GM19193 (cell line): ENCODE results near the gene KLF3.

ENCODE experiments used
- POLR2A ChIP-seq: IDR thresholded peaks from 4 replicates; pipeline ENCODE4 v1.6.1; 2011; ENCODE audit not compliant: insufficient read depth, insufficient read length; ENCODE audit errors: extremely low read depth

The KLF3 gene

GRCh38 chr4:38695809-38696208 is 31.8 kb downstream of the KLF3 start:
- TF ChIP-seq POLR2A, result no peak

GRCh38 chr4:38696697-38697096 is 32.7 kb downstream of the KLF3 start:
- no peak for TF ChIP-seq POLR2A

- TF ChIP-seq POLR2A, result no peak
These were observed 34.2 kb downstream of the KLF3 start for GRCh38 chr4:38698176-38698575.

GRCh38 chr4:38699112-38699511 is 35.1 kb downstream of the KLF3 start:
- TF ChIP-seq POLR2A, result no peak

GRCh38 chr4:38703635-38704034 is 39.6 kb downstream of the KLF3 start:
- TF ChIP-seq POLR2A, result no peak

GRCh38 chr4:38704622-38705154 is 40.7 kb downstream of the KLF3 start:
- no peak for TF ChIP-seq POLR2A

GRCh38 chr4:38706301-38706700 is 42.3 kb downstream of the KLF3 start:
- no peak for TF ChIP-seq POLR2A

GRCh38 chr4:38710053-38710452 is 46.1 kb downstream of the KLF3 start:
- no peak for TF ChIP-seq POLR2A

- TF ChIP-seq POLR2A, result no peak
These were observed 47.1 kb downstream of the KLF3 start for GRCh38 chr4:38711066-38711465.

- TF ChIP-seq POLR2A, result no peak
These were observed 51.1 kb downstream of the KLF3 start for GRCh38 chr4:38715050-38715449.

- TF ChIP-seq POLR2A, result no peak
These were observed 52.3 kb downstream of the KLF3 start for GRCh38 chr4:38716256-38716655.

GRCh38 chr4:38717604-38718003 is 53.6 kb downstream of the KLF3 start:
- TF ChIP-seq POLR2A, result no peak

GRCh38 chr4:38723114-38723513 is 59.1 kb downstream of the KLF3 start:
- TF ChIP-seq POLR2A, result no peak

- no peak for TF ChIP-seq POLR2A
These were observed 59.9 kb downstream of the KLF3 start for GRCh38 chr4:38723726-38724474.

- TF ChIP-seq POLR2A, result no peak
These were observed 60.4 kb downstream of the KLF3 start for GRCh38 chr4:38724475-38724808.

- no peak for TF ChIP-seq POLR2A
These were observed 64.7 kb downstream of the KLF3 start for GRCh38 chr4:38728631-38729141.

- TF ChIP-seq POLR2A, result no peak
These were observed 66.5 kb downstream of the KLF3 start for GRCh38 chr4:38730493-38730829.

GRCh38 chr4:38730830-38731646 is 67.0 kb downstream of the KLF3 start:
- TF ChIP-seq POLR2A, result no peak
